SK-N-SH treated with all-trans-retinoic acid at 6 μM for 48 hours (cell line): Measurements from ENCODE around the gene REPS2.

Experiments used
- ATAC-seq: fragments of 200-7000 bp; cut with Tn5 transposase; 3 replicates; pipeline ENCODE4 v1.9.1; 2020; ENCODE audit warnings: mild to moderate bottlenecking, moderate library complexity
- ARNTL ChIP-seq: fragments of 450-650 bp; formaldehyde crosslinking; IDR thresholded peaks from 2 replicates; pipeline ENCODE4 v1.5.0; 2020; ENCODE audit warnings: low read depth, mild to moderate bottlenecking, moderate library complexity, borderline replicate concordance
- BACH2 ChIP-seq: fragments of 250-450 bp; sonication (Bioruptor Pico); IDR thresholded peaks from 2 replicates; pipeline ENCODE4 v1.9.0; 2021; ENCODE audit warnings: mild to moderate bottlenecking, borderline replicate concordance
- CREB5 ChIP-seq: fragments of 250-450 bp; sonication (Bioruptor Pico); IDR thresholded peaks from 2 replicates; pipeline ENCODE4 v1.5.1; 2020; ENCODE audit warnings: low read depth, mild to moderate bottlenecking, moderate library complexity
- CSDC2 ChIP-seq: fragments of 250-450 bp; sonication (Bioruptor Pico); IDR thresholded peaks from 2 replicates; pipeline ENCODE4 v1.5.0; 2020; ENCODE audit warnings: mild to moderate bottlenecking, moderate library complexity
- ESRRG ChIP-seq: fragments of 250-450 bp; sonication (Bioruptor Pico); IDR thresholded peaks from 2 replicates; pipeline ENCODE4 v1.6.1; 2021; ENCODE audit warnings: mild to moderate bottlenecking
- GLIS3 ChIP-seq: fragments of 250-450 bp; sonication (Bioruptor Pico); IDR thresholded peaks from 2 replicates; pipeline ENCODE4 v1.5.0; 2020; ENCODE audit warnings: mild to moderate bottlenecking, moderate library complexity
- OSR1 ChIP-seq: fragments of 250-450 bp; sonication (Bioruptor Pico); IDR thresholded peaks from 2 replicates; pipeline ENCODE4 v1.8.0; 2022; ENCODE audit warnings: moderate library complexity, mild to moderate bottlenecking, inconsistent platforms
- PPARA ChIP-seq: fragments of 250-450 bp; sonication (Bioruptor Pico); IDR thresholded peaks from 2 replicates; pipeline ENCODE4 v1.5.0; 2020; ENCODE audit warnings: mild to moderate bottlenecking, borderline replicate concordance
- RARB ChIP-seq: fragments of 250-450 bp; sonication (Bioruptor Pico); IDR thresholded peaks from 2 replicates; pipeline ENCODE4 v1.8.0; 2021; ENCODE audit warnings: mild to moderate bottlenecking, moderate library complexity
- TCF4 ChIP-seq: fragments of 250-450 bp; sonication (Bioruptor Pico); IDR thresholded peaks from 2 replicates; pipeline ENCODE4 v1.8.0; 2021; ENCODE audit warnings: mild to moderate bottlenecking, moderate library complexity, borderline replicate concordance
- TOX ChIP-seq: fragments of 250-450 bp; sonication (Bioruptor Pico); IDR thresholded peaks from 2 replicates; pipeline ENCODE4 v1.8.0; 2021; ENCODE audit warnings: mild to moderate bottlenecking, moderate library complexity, borderline replicate concordance
- ZC3H10 ChIP-seq: fragments of 250-450 bp; sonication (Bioruptor Pico); IDR thresholded peaks from 2 replicates; pipeline ENCODE4 v1.5.1; 2021; ENCODE audit warnings: mild to moderate bottlenecking, moderate library complexity
- ZFP30 ChIP-seq: fragments of 450-650 bp; formaldehyde crosslinking; IDR thresholded peaks from 2 replicates; pipeline ENCODE4 v1.5.0; 2022; ENCODE audit warnings: mild to moderate bottlenecking, moderate library complexity
- ZNF565 ChIP-seq: fragments of 450-650 bp; formaldehyde crosslinking; conservative IDR thresholded peaks from 2 replicates; pipeline ENCODE4 v1.5.0; 2020; ENCODE audit warnings: low read depth, mild to moderate bottlenecking, moderate library complexity
- ZNF70 ChIP-seq: fragments of 450-650 bp; formaldehyde crosslinking; IDR thresholded peaks from 2 replicates; pipeline ENCODE4 v1.5.0; 2020; ENCODE audit warnings: mild to moderate bottlenecking, moderate library complexity
- ZNF8 ChIP-seq: fragments of 450-650 bp; formaldehyde crosslinking; IDR thresholded peaks from 2 replicates; pipeline ENCODE4 v1.5.0; 2020; ENCODE audit warnings: mild to moderate bottlenecking, moderate library complexity
- TF ChIP-seq, protein P1 (sequence below): fragments of 250-450 bp; sonication (Bioruptor Pico); IDR thresholded peaks from 2 replicates; pipeline ENCODE4 v1.5.1; 2021; ENCODE audit warnings: mild to moderate bottlenecking, moderate library complexity
- TF ChIP-seq, protein P2 (sequence below): fragments of 250-450 bp; sonication (Bioruptor Pico); IDR thresholded peaks from 2 replicates; pipeline ENCODE4 v1.8.0; 2021; ENCODE audit warnings: low read depth, mild to moderate bottlenecking, moderate library complexity, borderline replicate concordance
- TF ChIP-seq, protein P3 (sequence below): fragments of 250-450 bp; sonication (Bioruptor Pico); IDR thresholded peaks from 2 replicates; pipeline ENCODE4 v1.5.0; 2020; ENCODE audit warnings: mild to moderate bottlenecking, moderate library complexity
- TF ChIP-seq, protein P4 (sequence below): fragments of 250-450 bp; sonication (Bioruptor Pico); IDR thresholded peaks from 2 replicates; pipeline ENCODE4 v1.8.0; 2020; ENCODE audit warnings: mild to moderate bottlenecking, moderate library complexity, borderline replicate concordance

Gene REPS2

DNA sequence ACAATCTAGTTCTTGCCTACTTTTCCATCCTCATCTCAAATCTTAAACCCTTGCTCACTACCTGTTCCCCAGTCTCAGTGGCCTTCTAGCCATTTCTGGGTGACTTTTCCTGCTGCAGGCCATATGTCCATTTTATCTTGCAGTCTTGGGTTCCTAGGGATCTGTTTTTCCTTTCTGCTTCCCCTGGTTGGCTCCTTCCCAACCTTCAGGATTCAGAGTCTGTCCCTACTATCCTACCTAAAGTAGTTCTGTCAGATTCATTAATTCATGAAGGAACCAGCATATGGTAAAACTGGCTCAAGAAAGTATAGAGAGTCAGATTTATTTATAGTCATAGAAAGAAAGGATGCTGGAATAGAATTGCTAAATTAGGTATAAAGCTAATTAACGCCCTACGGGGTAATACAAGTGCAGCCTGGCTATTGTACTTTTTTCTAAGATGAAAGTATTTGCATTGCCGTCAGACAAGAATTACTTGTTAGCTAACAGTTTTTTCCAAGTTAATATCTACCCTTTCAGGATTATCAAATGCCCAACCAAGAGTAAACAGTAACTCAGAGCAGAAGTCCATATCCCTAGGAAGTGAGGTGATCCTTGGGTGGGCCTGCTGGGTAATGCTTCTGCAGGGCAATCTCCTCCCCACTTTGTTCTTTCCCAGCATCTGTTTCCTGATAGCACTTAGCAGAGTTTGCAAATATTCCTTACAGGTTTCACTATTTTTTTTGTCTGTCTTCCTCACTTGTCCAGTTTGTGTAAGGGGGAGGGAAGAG, 63.6 kb downstream of the REPS2 start:
- ATAC-seq = no peak
- TF ChIP-seq, protein P1, sequence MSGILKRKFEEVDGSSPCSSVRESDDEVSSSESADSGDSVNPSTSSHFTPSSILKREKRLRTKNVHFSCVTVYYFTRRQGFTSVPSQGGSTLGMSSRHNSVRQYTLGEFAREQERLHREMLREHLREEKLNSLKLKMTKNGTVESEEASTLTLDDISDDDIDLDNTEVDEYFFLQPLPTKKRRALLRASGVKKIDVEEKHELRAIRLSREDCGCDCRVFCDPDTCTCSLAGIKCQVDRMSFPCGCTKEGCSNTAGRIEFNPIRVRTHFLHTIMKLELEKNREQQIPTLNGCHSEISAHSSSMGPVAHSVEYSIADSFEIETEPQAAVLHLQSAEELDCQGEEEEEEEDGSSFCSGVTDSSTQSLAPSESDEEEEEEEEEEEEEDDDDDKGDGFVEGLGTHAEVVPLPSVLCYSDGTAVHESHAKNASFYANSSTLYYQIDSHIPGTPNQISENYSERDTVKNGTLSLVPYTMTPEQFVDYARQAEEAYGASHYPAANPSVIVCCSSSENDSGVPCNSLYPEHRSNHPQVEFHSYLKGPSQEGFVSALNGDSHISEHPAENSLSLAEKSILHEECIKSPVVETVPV (CRISPR knock-in tag) = no peak
- TF ChIP-seq ZNF8 (no peak), TOX (no peak), GLIS3 (CRISPR knock-in tag) (no peak), PPARA (no peak), RARB (no peak)
- TF ChIP-seq, protein P2, sequence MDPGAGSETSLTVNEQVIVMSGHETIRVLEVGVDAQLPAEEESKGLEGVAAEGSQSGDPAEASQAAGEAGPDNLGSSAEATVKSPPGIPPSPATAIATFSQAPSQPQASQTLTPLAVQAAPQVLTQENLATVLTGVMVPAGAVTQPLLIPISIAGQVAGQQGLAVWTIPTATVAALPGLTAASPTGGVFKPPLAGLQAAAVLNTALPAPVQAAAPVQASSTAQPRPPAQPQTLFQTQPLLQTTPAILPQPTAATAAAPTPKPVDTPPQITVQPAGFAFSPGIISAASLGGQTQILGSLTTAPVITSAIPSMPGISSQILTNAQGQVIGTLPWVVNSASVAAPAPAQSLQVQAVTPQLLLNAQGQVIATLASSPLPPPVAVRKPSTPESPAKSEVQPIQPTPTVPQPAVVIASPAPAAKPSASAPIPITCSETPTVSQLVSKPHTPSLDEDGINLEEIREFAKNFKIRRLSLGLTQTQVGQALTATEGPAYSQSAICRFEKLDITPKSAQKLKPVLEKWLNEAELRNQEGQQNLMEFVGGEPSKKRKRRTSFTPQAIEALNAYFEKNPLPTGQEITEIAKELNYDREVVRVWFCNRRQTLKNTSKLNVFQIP = no peak

- ATAC-seq = no peak
These were observed 66.0 kb downstream of the REPS2 start for GRCh38 chrX:17012465-17012864.

DNA sequence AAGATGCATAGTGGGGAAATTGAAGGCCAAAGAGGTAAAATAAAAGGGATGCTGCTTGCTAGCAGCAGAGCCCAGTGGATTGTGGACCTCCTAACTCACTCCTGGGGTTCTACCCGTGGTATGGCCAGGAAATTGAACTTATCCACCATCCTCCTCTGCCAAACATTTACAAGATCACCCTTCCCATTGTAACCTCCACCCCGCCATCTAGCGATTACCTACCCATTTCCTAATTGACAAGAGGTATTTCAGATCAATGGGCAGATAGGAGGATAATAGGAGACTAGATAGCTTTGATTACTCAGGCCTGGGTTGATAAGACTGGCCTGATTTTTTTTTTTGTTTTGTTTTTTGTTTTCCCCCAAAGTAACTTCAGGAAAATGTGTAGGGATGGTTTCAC, 67.8 kb downstream of the REPS2 start:
- ATAC-seq = no peak
- TF ChIP-seq ZNF70 (CRISPR knock-in tag) (no peak), BACH2 (CRISPR knock-in tag) (no peak), CREB5 (CRISPR knock-in tag) (no peak), OSR1 (no peak), GLIS3 (CRISPR knock-in tag) (no peak), ARNTL (CRISPR knock-in tag) (no peak), CSDC2 (no peak), TCF4 (no peak), ZNF565 (CRISPR knock-in tag) (no peak), ESRRG (CRISPR knock-in tag) (no peak), TOX (no peak), ZC3H10 (CRISPR knock-in tag) (no peak), ZFP30 (CRISPR knock-in tag) (no peak)
- TF ChIP-seq, protein P3, sequence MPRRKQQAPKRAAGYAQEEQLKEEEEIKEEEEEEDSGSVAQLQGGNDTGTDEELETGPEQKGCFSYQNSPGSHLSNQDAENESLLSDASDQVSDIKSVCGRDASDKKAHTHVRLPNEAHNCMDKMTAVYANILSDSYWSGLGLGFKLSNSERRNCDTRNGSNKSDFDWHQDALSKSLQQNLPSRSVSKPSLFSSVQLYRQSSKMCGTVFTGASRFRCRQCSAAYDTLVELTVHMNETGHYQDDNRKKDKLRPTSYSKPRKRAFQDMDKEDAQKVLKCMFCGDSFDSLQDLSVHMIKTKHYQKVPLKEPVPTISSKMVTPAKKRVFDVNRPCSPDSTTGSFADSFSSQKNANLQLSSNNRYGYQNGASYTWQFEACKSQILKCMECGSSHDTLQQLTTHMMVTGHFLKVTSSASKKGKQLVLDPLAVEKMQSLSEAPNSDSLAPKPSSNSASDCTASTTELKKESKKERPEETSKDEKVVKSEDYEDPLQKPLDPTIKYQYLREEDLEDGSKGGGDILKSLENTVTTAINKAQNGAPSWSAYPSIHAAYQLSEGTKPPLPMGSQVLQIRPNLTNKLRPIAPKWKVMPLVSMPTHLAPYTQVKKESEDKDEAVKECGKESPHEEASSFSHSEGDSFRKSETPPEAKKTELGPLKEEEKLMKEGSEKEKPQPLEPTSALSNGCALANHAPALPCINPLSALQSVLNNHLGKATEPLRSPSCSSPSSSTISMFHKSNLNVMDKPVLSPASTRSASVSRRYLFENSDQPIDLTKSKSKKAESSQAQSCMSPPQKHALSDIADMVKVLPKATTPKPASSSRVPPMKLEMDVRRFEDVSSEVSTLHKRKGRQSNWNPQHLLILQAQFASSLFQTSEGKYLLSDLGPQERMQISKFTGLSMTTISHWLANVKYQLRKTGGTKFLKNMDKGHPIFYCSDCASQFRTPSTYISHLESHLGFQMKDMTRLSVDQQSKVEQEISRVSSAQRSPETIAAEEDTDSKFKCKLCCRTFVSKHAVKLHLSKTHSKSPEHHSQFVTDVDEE (CRISPR knock-in tag) = no peak
- TF ChIP-seq, protein P2 = no peak

More at GRCh38 chrX:17012465-17012864, 66.0 kb downstream of the REPS2 start:
- TF ChIP-seq CSDC2 = no peak
- no peak for TF ChIP-seq TCF4
- no peak for TF ChIP-seq ZNF565 (CRISPR knock-in tag)
- TF ChIP-seq, protein P1 (CRISPR knock-in tag) = no peak
- no peak for TF ChIP-seq GLIS3 (CRISPR knock-in tag)
- TF ChIP-seq, protein P4, sequence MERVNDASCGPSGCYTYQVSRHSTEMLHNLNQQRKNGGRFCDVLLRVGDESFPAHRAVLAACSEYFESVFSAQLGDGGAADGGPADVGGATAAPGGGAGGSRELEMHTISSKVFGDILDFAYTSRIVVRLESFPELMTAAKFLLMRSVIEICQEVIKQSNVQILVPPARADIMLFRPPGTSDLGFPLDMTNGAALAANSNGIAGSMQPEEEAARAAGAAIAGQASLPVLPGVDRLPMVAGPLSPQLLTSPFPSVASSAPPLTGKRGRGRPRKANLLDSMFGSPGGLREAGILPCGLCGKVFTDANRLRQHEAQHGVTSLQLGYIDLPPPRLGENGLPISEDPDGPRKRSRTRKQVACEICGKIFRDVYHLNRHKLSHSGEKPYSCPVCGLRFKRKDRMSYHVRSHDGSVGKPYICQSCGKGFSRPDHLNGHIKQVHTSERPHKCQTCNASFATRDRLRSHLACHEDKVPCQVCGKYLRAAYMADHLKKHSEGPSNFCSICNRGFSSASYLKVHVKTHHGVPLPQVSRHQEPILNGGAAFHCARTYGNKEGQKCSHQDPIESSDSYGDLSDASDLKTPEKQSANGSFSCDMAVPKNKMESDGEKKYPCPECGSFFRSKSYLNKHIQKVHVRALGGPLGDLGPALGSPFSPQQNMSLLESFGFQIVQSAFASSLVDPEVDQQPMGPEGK = no peak
- TF ChIP-seq, protein P2 = no peak
